Measurements from ENCODE around the gene CUBN. TPM values are rescaled to one million over a fixed set of nuclear protein-coding genes. Genes with fewer than 3 reads are reported as not detected.

The CUBN gene
- total and polyA plus RNA-seq, 9 of the 15 experiments (the other 6 are each of a cell fraction or from before 2014, with no cell fraction given): 0.04 to 0.33 (median 0.09) TPM

DNA sequence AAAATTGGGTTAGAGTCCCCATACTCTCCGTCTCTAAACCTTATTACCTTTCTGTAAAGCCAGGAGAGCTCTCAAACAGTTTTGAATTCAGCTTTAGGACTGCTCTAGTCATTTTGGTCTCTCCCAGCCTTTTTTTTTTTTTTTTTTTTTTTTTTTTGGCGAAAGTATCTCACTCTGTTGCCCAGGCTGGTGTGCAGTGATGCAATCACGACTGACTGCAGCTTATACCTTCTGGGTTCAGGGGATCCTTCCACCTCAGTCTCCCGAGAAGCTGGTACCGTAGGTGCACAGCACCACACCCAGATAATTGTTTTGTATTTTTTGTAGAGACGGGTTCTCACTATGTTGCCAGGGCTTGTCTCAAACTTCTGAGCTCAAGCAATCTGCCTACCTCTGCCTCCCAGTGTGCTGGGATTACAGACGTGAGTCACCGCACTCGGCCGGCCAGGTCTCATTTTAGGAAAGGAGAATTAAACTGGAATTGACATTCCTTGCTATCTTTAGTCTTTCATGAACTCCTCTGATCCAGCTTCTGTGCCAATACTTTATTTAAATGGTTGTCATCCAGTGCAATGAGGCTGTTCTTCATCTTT lies 281.0 kb downstream of the CUBN start:
- TF ChIP-seq, protein P1, sequence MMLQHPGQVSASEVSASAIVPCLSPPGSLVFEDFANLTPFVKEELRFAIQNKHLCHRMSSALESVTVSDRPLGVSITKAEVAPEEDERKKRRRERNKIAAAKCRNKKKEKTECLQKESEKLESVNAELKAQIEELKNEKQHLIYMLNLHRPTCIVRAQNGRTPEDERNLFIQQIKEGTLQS (IDR thresholded peaks at IDR 0.05): peak; percentile 47
- TF ChIP-seq, protein P1 (CRISPR knock-in tag; conservative IDR thresholded peaks at IDR 0.05): no peak
- TF ChIP-seq ZNF384 (IDR thresholded peaks at IDR 0.05; ENCODE audit: low read depth, low read length) (0 out of 2 replicates have a peak, but pooled peaks have one; percentile 16), PHF8 (IDR thresholded peaks at IDR 0.05; ENCODE audit: borderline replicate concordance, low read length) (no peak), NCOA2 (IDR thresholded peaks at IDR 0.05; ENCODE audit: partially characterized antibody in 2 of 2) (no peak), CEBPB (tag; IDR thresholded peaks at IDR 0.05) (peak; percentile 41; the same call in 1 of the 2 replicates)
- TF ChIP-seq, protein P2, sequence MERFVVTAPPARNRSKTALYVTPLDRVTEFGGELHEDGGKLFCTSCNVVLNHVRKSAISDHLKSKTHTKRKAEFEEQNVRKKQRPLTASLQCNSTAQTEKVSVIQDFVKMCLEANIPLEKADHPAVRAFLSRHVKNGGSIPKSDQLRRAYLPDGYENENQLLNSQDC (CRISPR knock-in tag; IDR thresholded peaks at IDR 0.05): no peak
- TF ChIP-seq, protein P3, sequence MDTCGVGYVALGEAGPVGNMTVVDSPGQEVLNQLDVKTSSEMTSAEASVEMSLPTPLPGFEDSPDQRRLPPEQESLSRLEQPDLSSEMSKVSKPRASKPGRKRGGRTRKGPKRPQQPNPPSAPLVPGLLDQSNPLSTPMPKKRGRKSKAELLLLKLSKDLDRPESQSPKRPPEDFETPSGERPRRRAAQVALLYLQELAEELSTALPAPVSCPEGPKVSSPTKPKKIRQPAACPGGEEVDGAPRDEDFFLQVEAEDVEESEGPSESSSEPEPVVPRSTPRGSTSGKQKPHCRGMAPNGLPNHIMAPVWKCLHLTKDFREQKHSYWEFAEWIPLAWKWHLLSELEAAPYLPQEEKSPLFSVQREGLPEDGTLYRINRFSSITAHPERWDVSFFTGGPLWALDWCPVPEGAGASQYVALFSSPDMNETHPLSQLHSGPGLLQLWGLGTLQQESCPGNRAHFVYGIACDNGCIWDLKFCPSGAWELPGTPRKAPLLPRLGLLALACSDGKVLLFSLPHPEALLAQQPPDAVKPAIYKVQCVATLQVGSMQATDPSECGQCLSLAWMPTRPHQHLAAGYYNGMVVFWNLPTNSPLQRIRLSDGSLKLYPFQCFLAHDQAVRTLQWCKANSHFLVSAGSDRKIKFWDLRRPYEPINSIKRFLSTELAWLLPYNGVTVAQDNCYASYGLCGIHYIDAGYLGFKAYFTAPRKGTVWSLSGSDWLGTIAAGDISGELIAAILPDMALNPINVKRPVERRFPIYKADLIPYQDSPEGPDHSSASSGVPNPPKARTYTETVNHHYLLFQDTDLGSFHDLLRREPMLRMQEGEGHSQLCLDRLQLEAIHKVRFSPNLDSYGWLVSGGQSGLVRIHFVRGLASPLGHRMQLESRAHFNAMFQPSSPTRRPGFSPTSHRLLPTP (IDR thresholded peaks at IDR 0.05; ENCODE audit: borderline replicate concordance, extremely low read depth, insufficient read length): no peak
- TF ChIP-seq, protein P4, sequence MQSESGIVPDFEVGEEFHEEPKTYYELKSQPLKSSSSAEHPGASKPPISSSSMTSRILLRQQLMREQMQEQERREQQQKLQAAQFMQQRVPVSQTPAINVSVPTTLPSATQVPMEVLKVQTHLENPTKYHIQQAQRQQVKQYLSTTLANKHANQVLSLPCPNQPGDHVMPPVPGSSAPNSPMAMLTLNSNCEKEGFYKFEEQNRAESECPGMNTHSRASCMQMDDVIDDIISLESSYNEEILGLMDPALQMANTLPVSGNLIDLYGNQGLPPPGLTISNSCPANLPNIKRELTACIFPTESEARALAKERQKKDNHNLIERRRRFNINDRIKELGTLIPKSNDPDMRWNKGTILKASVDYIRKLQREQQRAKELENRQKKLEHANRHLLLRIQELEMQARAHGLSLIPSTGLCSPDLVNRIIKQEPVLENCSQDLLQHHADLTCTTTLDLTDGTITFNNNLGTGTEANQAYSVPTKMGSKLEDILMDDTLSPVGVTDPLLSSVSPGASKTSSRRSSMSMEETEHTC (IDR thresholded peaks at IDR 0.05): no peak
- Histone ChIP-seq H3K9me1 (ENCODE audit: control insufficient read depth, insufficient read depth, low read length) (no peaks in the 10 kb centered on the region), H3K27ac (ENCODE audit: extremely low read depth, low read depth, low read length) (no peak overlapping the region), H2AFZ (ENCODE audit: low read depth, low read length) (no peak overlapping the region), H3K9ac (ENCODE audit: insufficient read depth in 1 of 2, low read depth in 2 of 2, low read length in 2 of 2) (no peak overlapping the region), H3K36me3 (ENCODE audit: control insufficient read depth, insufficient read depth, low read length) (no peaks in the 10 kb centered on the region), H3K27me3 (ENCODE audit: control insufficient read depth in 2 of 2, insufficient read depth in 2 of 2, low read length in 2 of 2) (peaks cover 0 to 2% of the 10 kb centered on the region in 2 experiments; a peak in 2 of 5 replicates), H4K20me1 (replicated peaks; ENCODE audit: control insufficient read depth, insufficient read depth, low read length) (no peaks in the 10 kb centered on the region), H3K4me2 (ENCODE audit: insufficient read depth, low read length) (no peak overlapping the region), H3K79me2 (ENCODE audit: control insufficient read depth, insufficient read depth, low read length) (no peaks in the 10 kb centered on the region), H3K4me1 (replicated peaks in 1 of 2; ENCODE audit: control insufficient read depth in 2 of 2, insufficient read depth in 2 of 2, low read length in 2 of 2) (no peaks in the 10 kb centered on the region), H3K4me3 (no peak overlapping the region), H3K9me3 (replicated peaks; ENCODE audit: control insufficient read depth, insufficient read depth, low read depth, low read length) (no peaks in the 10 kb centered on the region)
- DNase-seq (ENCODE audit: extremely low read depth in 1 of 4, low spot score in 3 of 4) (no peak), ATAC-seq (no peak), FAIRE-seq (no peak)
- in situ Hi-C loops (cut with MboI): loop anchor here (5.0 to 25.0 kb wide), 5 partner anchors 409 to 1389 kb away; no protein-coding TSS in a partner anchor
- POLR2A ChIA-PET: no interaction called here
- WGBS (ENCODE audit: insufficient coverage, low coverage, missing lambda C conversion rate): 26% methylated on average over 9 of the region's 10 CpGs
- CTCF ChIA-PET (ENCODE audit: low intra/inter-chr PET ratio): no interaction called here
- intact Hi-C loops (cut with micrococcal nuclease): loop anchor here (5.0 kb wide), 1 partner anchor 1369 kb away; no protein-coding TSS in a partner anchor
- BruUV-seq (replicated peaks): no TSS peak

Measured in K562 (cell line).